Body of pancreas (tissue), 4 donors: ENCODE measurements around the gene ELP6. TPM values are rescaled to one million over a fixed set of nuclear protein-coding genes. Genes with fewer than 3 reads are reported as not detected.

Experiments used
- ATAC-seq: fragments of 150-250 bp; one replicate; pipeline ENCODE4 v1.9.1; 2016
- DNase-seq, 4 donors: peaks; one replicate each; pipeline ENCODE4 v3.0.0-alpha.2; 2019
- H3K27ac ChIP-seq, 4 donors: fragments of 200-600 bp; sonication (generic); 1 replicate in 3 of 4; 2 replicates in 1 of 4; pipeline versions ENCODE4 v1.5.1 to v1.6.1; 2016 to 2019; ENCODE audit warnings: mild to moderate bottlenecking in 1 of 4, mixed read lengths in 1 of 4, moderate library complexity in 1 of 4
- H3K27me3 ChIP-seq, 2 donors: fragments of 200-600 bp; sonication (generic); one replicate each; pipeline ENCODE4 v1.6.0; 2016; ENCODE audit warnings: mild to moderate bottlenecking in 1 of 2
- H3K36me3 ChIP-seq, 2 donors: fragments of 200-600 bp; sonication (generic); replicated peaks in 1 of 2; 2 replicates each; pipeline ENCODE4 v1.5.1; 2016; ENCODE audit warnings: low read depth in 2 of 2; ENCODE audit not compliant: insufficient read depth in 1 of 2
- H3K4me1 ChIP-seq: fragments of 200-600 bp; sonication (generic); one replicate; pipeline ENCODE4 v1.6.0; 2016
- H3K4me3 ChIP-seq, 2 donors: fragments of 200-600 bp; sonication (generic); 1 replicate in 1 of 2; 2 replicates in 1 of 2; pipeline ENCODE4 v1.5.1; 2016 to 2019
- H3K9me3 ChIP-seq, 3 donors: fragments of 200-600 bp; sonication (generic); 1 replicate in 2 of 3; 2 replicates in 1 of 3; pipeline ENCODE4 v1.5.1; 2016
- CTCF ChIP-seq, 7 experiments: fragments of 450-650 bp in 4 of 7; fragments of 200-600 bp in 3 of 7; sonication (generic) in 3 of 7; IDR thresholded peaks; one replicate each; pipeline ENCODE4 v1.5.1; 2016 to 2019; ENCODE audit warnings: antibody characterized with exemption in 7 of 7
- POLR2A ChIP-seq, 3 donors: fragments of 450-650 bp; IDR thresholded peaks; one replicate each; pipeline ENCODE4 v1.6.1; 2016; ENCODE audit warnings: antibody characterized with exemption in 3 of 3, mild to moderate bottlenecking in 2 of 3
- WGBS, 2 donors: methylation state at CpG; one replicate each; pipeline ENCODE4 v1.1.5; 2017; 5-methylcytosine and 5-hydroxymethylcytosine counted together
- intact Hi-C: fragments of 100-400 bp; cut with DNase I; formaldehyde crosslinking; loops from one replicate; pipeline ENCODE4 v1.15.1; 2023
- total RNA-seq, 2 donors: library from RNA; depleted of rRNA; stranded (reverse); fragments of >200 nt; gene quantifications; one replicate each; pipeline ENCODE4 v1.1.0, GENCODE V29; 2016

The ELP6 gene, protein sequence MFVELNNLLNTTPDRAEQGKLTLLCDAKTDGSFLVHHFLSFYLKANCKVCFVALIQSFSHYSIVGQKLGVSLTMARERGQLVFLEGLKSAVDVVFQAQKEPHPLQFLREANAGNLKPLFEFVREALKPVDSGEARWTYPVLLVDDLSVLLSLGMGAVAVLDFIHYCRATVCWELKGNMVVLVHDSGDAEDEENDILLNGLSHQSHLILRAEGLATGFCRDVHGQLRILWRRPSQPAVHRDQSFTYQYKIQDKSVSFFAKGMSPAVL
- 10 to 100 TPM; 13.7 to 22.7 TPM for total RNA-seq

GRCh38 chr3:47513125-47513929 lies at the start of gene ELP6:
TSS of gene ELP6 (minus strand) at chr3:47513712. CDS start at chr3:47513590, 122 bp downstream.
- H3K36me3 ChIP-seq: no peaks in the 10 kb centered on the region
- TF ChIP-seq CTCF (IDR thresholded peaks at IDR 0.05) (peak in 6 of 7 experiments; percentile 26 to 65 (median 45)), POLR2A (IDR thresholded peaks at IDR 0.05) (peak; percentile 55 to 87 (median 83))
- ATAC-seq (peak; percentile 98), DNase-seq (peak; percentile 97 to 98 (median 98))
- intact Hi-C loops: no loop called here
- WGBS, 2 donors: 0% methylated on average over 14 to 59 of the region's 71 CpGs
- H3K4me3 ChIP-seq: peak within 1 kb of the TSS; percentile 61 to 85
- peak within 1 kb of the TSS; percentile 89 to 96 (median 92) for H3K27ac ChIP-seq
- H3K4me1 ChIP-seq: peaks cover 33% of the 10 kb centered on the region
- no peaks in the 10 kb centered on the region for H3K9me3 ChIP-seq
- no peaks in the 10 kb centered on the region for H3K27me3 ChIP-seq

- ATAC-seq: no peak
- Histone ChIP-seq H3K27me3 (no peaks in the 10 kb centered on the region), H3K4me3 (no peak overlapping the region), H3K27ac (no peak overlapping the region), H3K9me3 (no peaks in the 10 kb centered on the region), H3K4me1 (no peaks in the 10 kb centered on the region), H3K36me3 (no peaks in the 10 kb centered on the region)
- intact Hi-C loops: no loop called here
- no peak for TF ChIP-seq CTCF (IDR thresholded peaks at IDR 0.05)
- TF ChIP-seq POLR2A (IDR thresholded peaks at IDR 0.05): no peak
- 94% methylated on average over 2 of the region's 2 CpGs for WGBS, 2 donors
- DNase-seq: no peak
Observed at GRCh38 chr3:47556351-47556750, 42.8 kb upstream of the ELP6 start.

- TF ChIP-seq POLR2A (IDR thresholded peaks at IDR 0.05) (no peak), CTCF (IDR thresholded peaks at IDR 0.05) (no peak)
- ATAC-seq (no peak), DNase-seq (no peak)
- Histone ChIP-seq H3K9me3 (no peaks in the 10 kb centered on the region), H3K27ac (no peak overlapping the region), H3K36me3 (no peaks in the 10 kb centered on the region), H3K27me3 (no peaks in the 10 kb centered on the region), H3K4me3 (no peak overlapping the region), H3K4me1 (no peaks in the 10 kb centered on the region)
- WGBS, 2 donors: 76 to 87% methylated on average over 5 of the region's 6 CpGs
- intact Hi-C loops: no loop called here
Observed at GRCh38 chr3:47554335-47554734, 40.8 kb upstream of the ELP6 start.

- ATAC-seq (no peak), DNase-seq (no peak)
- 73 to 86% methylated on average over 7 of the region's 7 CpGs for WGBS, 2 donors
- no peaks in the 10 kb centered on the region for H3K4me1 ChIP-seq
- no peak overlapping the region for H3K27ac ChIP-seq
- no peaks in the 10 kb centered on the region for H3K36me3 ChIP-seq
- H3K4me3 ChIP-seq: no peak overlapping the region
- no peaks in the 10 kb centered on the region for H3K27me3 ChIP-seq
- TF ChIP-seq POLR2A (IDR thresholded peaks at IDR 0.05) (no peak), CTCF (IDR thresholded peaks at IDR 0.05) (no peak)
- intact Hi-C loops: no loop called here
- H3K9me3 ChIP-seq: no peaks in the 10 kb centered on the region
Observed at GRCh38 chr3:47553407-47553806, 39.9 kb upstream of the ELP6 start.
